GM20000 (cell line): ENCODE results near the gene ZNRD2.

Source experiments
- DNase-seq: peaks from one replicate; pipeline ENCODE4 v3.0.0; 2012; ENCODE audit warnings: low spot score
- TF ChIP-seq, protein P1 (sequence below): IDR thresholded peaks from 2 replicates; pipeline ENCODE4 v1.5.1; 2012; ENCODE audit warnings: mild to moderate bottlenecking, control low read depth; ENCODE audit errors: extremely low read depth, missing control alignments

Gene ZNRD2

GRCh38 chr11:65578134-65578533 lies 7.9 kb downstream of the ZNRD2 start:
- DNase-seq = no peak
- TF ChIP-seq, protein P1, sequence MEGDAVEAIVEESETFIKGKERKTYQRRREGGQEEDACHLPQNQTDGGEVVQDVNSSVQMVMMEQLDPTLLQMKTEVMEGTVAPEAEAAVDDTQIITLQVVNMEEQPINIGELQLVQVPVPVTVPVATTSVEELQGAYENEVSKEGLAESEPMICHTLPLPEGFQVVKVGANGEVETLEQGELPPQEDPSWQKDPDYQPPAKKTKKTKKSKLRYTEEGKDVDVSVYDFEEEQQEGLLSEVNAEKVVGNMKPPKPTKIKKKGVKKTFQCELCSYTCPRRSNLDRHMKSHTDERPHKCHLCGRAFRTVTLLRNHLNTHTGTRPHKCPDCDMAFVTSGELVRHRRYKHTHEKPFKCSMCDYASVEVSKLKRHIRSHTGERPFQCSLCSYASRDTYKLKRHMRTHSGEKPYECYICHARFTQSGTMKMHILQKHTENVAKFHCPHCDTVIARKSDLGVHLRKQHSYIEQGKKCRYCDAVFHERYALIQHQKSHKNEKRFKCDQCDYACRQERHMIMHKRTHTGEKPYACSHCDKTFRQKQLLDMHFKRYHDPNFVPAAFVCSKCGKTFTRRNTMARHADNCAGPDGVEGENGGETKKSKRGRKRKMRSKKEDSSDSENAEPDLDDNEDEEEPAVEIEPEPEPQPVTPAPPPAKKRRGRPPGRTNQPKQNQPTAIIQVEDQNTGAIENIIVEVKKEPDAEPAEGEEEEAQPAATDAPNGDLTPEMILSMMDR = no peak

DNA sequence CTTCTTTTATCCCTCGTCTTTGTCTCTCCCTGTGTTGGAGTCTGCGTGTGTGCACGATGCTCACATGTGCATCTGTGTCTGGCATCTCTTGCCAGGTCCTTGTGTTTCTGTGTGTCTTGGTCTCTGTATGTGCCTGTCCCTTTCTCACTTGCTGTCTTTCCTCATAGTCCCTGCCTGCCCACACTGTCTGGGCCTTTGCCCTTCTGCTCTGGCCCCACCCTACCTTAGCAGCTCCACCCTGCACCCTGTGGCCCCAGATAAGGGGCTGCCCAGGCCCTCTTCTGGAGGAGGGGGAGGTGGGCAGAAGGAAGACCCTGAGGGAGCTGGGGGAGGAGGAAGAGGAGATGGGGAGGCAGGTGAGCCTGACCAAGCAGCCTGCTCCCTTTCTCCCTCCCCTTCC lies 8.4 kb downstream of the ZNRD2 start:
- no peak for DNase-seq
- TF ChIP-seq, protein P1 = no peak

DNA sequence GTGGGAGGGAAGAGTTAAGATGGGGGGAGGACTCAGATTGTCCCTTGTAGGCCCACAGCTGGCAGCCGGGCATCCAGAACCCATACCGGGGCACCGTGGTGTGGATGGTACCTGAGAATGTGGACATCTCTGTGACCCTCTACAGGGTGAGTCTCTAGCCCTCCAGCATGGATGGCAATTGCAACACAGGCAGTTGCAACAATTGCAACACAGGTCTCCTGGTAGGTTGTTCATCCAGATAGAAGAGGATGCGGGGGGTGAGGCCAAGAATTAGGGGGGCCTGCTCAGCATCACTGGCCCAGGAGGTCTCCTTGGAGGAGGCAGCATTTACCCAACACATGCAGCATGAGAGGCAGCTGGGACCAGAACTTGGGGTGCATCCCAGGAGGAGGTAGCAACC lies 9.0 kb downstream of the ZNRD2 start:
- no peak for DNase-seq
- TF ChIP-seq, protein P1 = no peak

DNA sequence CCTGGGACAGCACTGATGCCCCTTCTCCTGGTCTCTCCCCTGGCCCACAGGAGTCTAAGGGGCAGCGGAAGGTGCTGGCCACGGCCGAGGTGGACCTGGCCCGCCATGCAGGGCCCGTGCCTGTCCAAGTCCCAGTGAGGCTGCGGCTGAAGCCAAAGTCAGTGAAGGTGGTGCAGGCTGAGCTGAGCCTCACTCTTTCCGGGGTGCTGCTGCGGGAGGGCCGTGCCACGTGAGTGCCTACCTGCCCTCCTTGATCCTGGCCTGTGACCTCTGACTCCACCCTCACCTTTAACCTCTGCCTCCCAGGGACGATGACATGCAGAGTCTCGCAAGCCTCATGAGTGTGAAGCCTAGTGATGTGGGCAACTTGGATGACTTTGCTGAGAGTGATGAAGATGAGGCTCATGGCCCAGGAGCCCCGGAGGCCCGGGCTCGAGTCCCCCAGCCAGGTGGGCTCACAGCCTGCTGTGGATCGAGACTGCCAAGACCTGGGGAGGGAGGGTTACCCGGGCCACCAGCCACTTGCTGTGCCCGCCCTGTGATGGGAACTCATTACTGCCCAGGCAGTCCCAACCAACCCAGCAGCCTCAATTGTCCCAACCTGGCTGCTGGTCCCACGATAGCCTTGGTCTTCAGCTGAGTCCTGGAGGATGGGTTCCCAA lies 9.9 kb downstream of the ZNRD2 start:
- DNase-seq = no peak
- TF ChIP-seq, protein P1 = no peak

DNA sequence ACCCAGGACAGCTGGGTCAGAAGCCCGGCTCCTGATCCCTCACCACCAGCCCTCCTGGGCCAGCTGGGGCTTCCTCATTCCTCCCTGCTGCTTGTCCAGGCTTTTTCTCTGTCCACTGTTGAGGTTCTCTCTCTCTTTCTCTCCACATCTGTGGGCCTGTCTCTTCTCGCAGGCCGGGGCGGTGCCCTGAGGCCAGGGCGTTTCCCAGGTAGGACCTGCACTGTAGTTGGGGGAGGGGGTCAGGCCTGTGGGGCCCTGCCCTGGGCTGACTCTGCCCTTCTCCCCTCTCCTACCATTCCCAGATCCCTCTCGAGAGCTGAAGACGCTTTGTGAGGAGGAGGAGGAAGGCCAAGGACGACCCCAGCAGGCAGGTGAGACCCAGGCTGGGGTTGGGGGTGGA lies 10.5 kb downstream of the ZNRD2 start:
- no peak for DNase-seq
- TF ChIP-seq, protein P1 = no peak

- TF ChIP-seq, protein P1 = no peak
Observed at GRCh38 chr11:65581928-65582327, 11.7 kb downstream of the ZNRD2 start.

DNA sequence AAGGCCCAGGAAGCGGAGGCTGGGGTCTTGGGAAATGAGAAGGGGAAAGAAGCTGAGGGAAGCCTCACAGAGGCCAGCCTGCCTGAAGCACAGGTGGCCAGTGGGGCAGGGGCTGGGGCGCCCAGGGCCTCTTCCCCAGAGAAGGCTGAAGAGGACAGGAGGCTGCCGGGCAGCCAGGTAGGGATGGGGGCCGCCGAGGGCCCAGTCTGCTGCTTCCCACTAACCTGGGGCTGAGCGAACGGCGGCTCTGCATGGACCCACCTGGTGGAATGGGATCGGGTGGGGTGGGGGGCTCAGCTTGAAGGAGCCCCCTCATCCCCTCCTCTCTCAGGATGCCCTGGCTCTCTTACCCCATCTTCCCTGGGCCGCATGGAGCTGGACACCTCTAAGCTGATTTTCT lies 13.3 kb downstream of the ZNRD2 start:
- TF ChIP-seq, protein P1 = no peak
- DNase-seq = no peak

More at GRCh38 chr11:65581928-65582327, 11.7 kb downstream of the ZNRD2 start:
- no peak for DNase-seq
